ENCODE data around the gene KCNJ8. TPM values are rescaled to one million over a fixed set of nuclear protein-coding genes. Genes with fewer than 3 reads are reported as not detected.
"Not testable (repeated sequence)": the region's sequence is repeated elsewhere in the genome, so short reads cannot be mapped to it uniquely, and the experiment has no call there.

The KCNJ8 gene
- total RNA-seq, 1 experiment from 2014 or later: not detected

DNA sequence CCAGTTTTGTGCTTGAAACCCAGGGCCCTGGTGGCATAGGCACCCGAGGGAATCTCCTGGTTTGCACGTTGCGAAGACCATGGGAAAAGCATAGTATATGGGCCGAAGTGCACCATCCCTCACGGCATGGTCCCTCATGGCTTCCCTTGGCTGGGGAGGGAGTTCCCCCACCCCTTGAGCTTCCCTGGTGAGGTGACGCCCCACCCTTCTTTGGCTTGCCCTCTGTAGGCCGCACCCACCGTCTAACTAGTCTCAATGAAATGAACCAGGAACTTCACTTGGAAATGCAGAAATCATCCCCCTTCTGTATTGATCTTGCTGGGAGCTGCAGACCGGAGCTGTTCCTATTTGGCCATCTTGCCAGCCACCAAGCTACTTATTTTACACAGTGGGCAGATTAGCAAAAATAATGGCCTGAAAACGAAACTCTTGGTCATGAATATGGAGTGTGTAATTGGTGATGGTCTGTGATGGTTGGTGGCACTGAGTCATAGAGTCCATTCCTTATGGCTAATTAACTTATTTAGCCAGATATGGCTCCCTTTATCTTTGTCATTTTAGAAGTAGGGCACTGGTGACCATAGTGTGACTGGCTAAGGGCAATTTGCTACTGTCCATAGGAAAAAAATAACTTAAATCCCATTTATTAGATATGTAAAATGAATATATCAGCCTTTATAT, 21.3 kb upstream of the KCNJ8 start:
- TF ChIP-seq TCF7L2 (IDR thresholded peaks at IDR 0.05; ENCODE audit: low read depth, low read length): no peak
- TF ChIP-seq POLR2AphosphoS5 (IDR thresholded peaks at IDR 0.05; ENCODE audit: low read depth, low read length): no peak
- TF ChIP-seq, protein P1, sequence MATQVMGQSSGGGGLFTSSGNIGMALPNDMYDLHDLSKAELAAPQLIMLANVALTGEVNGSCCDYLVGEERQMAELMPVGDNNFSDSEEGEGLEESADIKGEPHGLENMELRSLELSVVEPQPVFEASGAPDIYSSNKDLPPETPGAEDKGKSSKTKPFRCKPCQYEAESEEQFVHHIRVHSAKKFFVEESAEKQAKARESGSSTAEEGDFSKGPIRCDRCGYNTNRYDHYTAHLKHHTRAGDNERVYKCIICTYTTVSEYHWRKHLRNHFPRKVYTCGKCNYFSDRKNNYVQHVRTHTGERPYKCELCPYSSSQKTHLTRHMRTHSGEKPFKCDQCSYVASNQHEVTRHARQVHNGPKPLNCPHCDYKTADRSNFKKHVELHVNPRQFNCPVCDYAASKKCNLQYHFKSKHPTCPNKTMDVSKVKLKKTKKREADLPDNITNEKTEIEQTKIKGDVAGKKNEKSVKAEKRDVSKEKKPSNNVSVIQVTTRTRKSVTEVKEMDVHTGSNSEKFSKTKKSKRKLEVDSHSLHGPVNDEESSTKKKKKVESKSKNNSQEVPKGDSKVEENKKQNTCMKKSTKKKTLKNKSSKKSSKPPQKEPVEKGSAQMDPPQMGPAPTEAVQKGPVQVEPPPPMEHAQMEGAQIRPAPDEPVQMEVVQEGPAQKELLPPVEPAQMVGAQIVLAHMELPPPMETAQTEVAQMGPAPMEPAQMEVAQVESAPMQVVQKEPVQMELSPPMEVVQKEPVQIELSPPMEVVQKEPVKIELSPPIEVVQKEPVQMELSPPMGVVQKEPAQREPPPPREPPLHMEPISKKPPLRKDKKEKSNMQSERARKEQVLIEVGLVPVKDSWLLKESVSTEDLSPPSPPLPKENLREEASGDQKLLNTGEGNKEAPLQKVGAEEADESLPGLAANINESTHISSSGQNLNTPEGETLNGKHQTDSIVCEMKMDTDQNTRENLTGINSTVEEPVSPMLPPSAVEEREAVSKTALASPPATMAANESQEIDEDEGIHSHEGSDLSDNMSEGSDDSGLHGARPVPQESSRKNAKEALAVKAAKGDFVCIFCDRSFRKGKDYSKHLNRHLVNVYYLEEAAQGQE (IDR thresholded peaks at IDR 0.05; ENCODE audit: insufficient read depth in 1 of 2, low read depth in 2 of 2, low read length in 1 of 2): no peak
- no peak for TF ChIP-seq SIN3A (IDR thresholded peaks at IDR 0.05; ENCODE audit: borderline replicate concordance, insufficient read depth, low read depth, low read length)
- TF ChIP-seq, protein P2, sequence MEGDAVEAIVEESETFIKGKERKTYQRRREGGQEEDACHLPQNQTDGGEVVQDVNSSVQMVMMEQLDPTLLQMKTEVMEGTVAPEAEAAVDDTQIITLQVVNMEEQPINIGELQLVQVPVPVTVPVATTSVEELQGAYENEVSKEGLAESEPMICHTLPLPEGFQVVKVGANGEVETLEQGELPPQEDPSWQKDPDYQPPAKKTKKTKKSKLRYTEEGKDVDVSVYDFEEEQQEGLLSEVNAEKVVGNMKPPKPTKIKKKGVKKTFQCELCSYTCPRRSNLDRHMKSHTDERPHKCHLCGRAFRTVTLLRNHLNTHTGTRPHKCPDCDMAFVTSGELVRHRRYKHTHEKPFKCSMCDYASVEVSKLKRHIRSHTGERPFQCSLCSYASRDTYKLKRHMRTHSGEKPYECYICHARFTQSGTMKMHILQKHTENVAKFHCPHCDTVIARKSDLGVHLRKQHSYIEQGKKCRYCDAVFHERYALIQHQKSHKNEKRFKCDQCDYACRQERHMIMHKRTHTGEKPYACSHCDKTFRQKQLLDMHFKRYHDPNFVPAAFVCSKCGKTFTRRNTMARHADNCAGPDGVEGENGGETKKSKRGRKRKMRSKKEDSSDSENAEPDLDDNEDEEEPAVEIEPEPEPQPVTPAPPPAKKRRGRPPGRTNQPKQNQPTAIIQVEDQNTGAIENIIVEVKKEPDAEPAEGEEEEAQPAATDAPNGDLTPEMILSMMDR (IDR thresholded peaks at IDR 0.05): no peak
- Histone ChIP-seq H3K4me3 (ENCODE audit: low read depth in 2 of 2, low read length in 2 of 2) (no peak overlapping the region), H3K36me3 (ENCODE audit: control insufficient read depth, insufficient read depth, low read length) (no peaks in the 10 kb centered on the region), H3K9me3 (ENCODE audit: control insufficient read depth, insufficient read depth, low read depth, low read length) (no peaks in the 10 kb centered on the region), H3K27ac (ENCODE audit: low read length) (no peak overlapping the region), H3K27me3 (ENCODE audit: control insufficient read depth, insufficient read depth, low read length) (no peaks in the 10 kb centered on the region), H3K4me1 (ENCODE audit: control insufficient read depth, insufficient read depth, low read length) (no peaks in the 10 kb centered on the region)
- in situ Hi-C loops (cut with HindIII; ENCODE audit: low pct_unique_long_range_greater_than_20kb, low sequenced_read_pairs): no loop called here
- intact Hi-C loops (cut with micrococcal nuclease; ENCODE audit: unreplicated experiment): no loop called here
- ATAC-seq (no peak), DNase-seq (ENCODE audit: low read depth, low spot score) (no peak)
- BruUV-seq (replicated peaks): no TSS peak
- ChIA-PET CTCF (no interaction called here), POLR2A (no interaction called here)

DNA sequence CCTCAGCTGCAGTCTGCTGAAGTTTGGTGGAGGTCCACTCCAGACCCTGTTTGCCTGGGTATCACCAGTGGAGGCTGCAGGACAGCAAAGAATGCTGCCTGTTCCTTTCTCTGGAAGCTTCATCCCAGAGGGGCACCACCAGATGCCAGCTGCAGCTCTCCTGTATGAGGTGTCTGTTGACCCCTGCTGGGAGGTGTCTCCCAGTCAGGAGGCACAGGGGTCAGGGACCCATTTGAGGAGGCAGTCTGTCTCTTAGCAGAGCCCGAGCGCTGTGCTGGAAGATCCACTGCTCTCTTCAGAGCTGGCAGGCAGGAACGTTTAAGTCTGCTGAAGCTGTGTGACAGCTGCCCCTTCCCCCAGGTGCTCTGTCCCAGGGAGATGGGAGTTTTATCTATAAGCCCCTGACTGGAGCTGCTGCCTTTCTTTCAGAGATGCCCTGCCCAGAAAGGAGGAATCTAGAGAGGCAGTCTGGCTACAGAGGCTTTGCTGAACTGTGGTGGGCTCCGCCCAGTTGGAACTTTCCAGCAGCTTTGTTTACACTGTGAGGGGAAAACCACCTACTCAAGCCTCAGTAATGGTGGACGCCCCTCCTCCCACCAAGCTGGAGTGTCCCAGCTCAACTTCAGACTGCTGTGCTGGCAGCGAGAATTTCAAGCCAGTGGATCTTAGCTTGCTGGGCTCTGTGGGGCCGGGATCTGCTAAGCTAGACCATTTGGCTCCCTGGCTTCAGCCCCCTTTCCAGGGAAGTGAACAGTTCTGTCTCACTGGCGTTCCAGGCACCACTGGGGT, 20.5 kb upstream of the KCNJ8 start:
- intact Hi-C loops (cut with micrococcal nuclease; ENCODE audit: unreplicated experiment); in situ Hi-C loops (cut with HindIII; ENCODE audit: low pct_unique_long_range_greater_than_20kb, low sequenced_read_pairs); POLR2A ChIA-PET; H3K27me3 ChIP-seq (ENCODE audit: control insufficient read depth, insufficient read depth, low read length); H3K36me3 ChIP-seq (ENCODE audit: control insufficient read depth, insufficient read depth, low read length); H3K27ac ChIP-seq (ENCODE audit: low read length); H3K4me3 ChIP-seq (ENCODE audit: low read depth in 2 of 2, low read length in 2 of 2); BruUV-seq (replicated peaks); CTCF ChIA-PET; DNase-seq (ENCODE audit: low read depth, low spot score); H3K9me3 ChIP-seq (ENCODE audit: control insufficient read depth, insufficient read depth, low read depth, low read length); ATAC-seq; H3K4me1 ChIP-seq (ENCODE audit: control insufficient read depth, insufficient read depth, low read length): not testable (repeated sequence)

DNA sequence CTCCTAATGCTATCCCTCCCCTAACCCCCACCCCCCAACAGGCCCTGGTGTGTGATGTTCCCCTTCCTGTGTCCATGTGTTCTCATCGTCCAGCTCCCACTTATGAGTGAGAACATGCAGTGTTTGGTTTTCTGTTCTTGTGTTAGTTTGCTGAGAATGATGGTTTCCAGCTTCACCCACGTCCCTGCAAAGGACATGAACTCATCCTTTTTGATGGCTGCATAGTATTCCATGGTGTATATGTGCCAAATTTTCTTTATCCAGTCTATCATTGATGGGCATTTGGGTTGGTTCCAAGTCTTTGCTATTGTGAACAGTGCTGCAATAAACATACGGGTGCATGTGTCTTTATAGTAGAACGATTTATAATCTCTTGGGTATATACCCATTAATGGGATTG, 15.2 kb upstream of the KCNJ8 start:
- in situ Hi-C loops (cut with HindIII; ENCODE audit: low pct_unique_long_range_greater_than_20kb, low sequenced_read_pairs); ATAC-seq; H3K27me3 ChIP-seq (ENCODE audit: control insufficient read depth, insufficient read depth, low read length); POLR2A ChIA-PET; H3K36me3 ChIP-seq (ENCODE audit: control insufficient read depth, insufficient read depth, low read length); CTCF ChIA-PET; BruUV-seq (replicated peaks); intact Hi-C loops (cut with micrococcal nuclease; ENCODE audit: unreplicated experiment); H3K4me3 ChIP-seq (ENCODE audit: low read depth in 2 of 2, low read length in 2 of 2); H3K4me1 ChIP-seq (ENCODE audit: control insufficient read depth, insufficient read depth, low read length); H3K9me3 ChIP-seq (ENCODE audit: control insufficient read depth, insufficient read depth, low read depth, low read length); DNase-seq (ENCODE audit: low read depth, low spot score); H3K27ac ChIP-seq (ENCODE audit: low read length): not testable (repeated sequence)
